ENCODE measurements around the gene ZBTB38.

DNA sequence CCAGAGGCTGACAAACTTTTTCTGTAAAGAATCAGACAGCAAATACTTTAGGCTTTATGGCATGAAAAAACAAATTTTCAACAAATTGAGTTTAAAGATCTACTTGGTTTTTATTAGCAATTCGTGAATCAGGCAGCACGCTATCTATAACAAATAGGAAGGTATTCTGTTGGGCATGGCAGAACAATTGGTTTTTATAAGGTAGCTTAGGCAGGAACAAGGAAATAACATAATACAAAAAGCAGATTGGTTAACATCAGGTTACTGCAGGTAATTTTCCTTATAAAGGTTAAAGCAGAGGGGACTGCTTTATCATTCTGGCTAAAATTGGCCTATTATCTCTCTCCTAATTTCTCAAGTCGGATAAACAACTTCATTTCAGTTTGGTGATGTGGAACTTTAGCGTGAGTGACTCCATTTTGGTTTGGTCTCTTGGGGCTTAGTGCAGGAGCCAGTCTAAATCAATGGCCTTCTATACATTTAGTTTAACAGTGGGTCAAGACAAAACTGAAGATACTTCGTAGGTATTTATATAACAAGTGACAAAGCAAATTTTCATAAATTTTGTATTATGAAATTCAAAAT is 26.8 kb downstream of the ZBTB38 start:
- TF ChIP-seq, protein P1, sequence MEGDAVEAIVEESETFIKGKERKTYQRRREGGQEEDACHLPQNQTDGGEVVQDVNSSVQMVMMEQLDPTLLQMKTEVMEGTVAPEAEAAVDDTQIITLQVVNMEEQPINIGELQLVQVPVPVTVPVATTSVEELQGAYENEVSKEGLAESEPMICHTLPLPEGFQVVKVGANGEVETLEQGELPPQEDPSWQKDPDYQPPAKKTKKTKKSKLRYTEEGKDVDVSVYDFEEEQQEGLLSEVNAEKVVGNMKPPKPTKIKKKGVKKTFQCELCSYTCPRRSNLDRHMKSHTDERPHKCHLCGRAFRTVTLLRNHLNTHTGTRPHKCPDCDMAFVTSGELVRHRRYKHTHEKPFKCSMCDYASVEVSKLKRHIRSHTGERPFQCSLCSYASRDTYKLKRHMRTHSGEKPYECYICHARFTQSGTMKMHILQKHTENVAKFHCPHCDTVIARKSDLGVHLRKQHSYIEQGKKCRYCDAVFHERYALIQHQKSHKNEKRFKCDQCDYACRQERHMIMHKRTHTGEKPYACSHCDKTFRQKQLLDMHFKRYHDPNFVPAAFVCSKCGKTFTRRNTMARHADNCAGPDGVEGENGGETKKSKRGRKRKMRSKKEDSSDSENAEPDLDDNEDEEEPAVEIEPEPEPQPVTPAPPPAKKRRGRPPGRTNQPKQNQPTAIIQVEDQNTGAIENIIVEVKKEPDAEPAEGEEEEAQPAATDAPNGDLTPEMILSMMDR (IDR thresholded peaks at IDR 0.05), result no peak
- no peak for TF ChIP-seq POLR2A (IDR thresholded peaks at IDR 0.05)

Measured in thyroid gland (tissue), 4 donors.